Breast epithelium (tissue), 4 donors: ENCODE data around the gene CFAP97D1. TPM values are rescaled to one million over a fixed set of nuclear protein-coding genes. Genes with fewer than 3 reads are reported as not detected.

Experiments used
- DNase-seq, 2 donors: peaks; one replicate each; pipeline ENCODE4 v3.0.0-alpha.2; 2019; ENCODE audit warnings: low spot score in 2 of 2
- H3K27ac ChIP-seq, 2 donors: fragments of 200-600 bp; sonication (generic) in 1 of 2; one replicate each; pipeline ENCODE4 v1.5.1; 2016 to 2019; ENCODE audit warnings: mild to moderate bottlenecking in 1 of 2
- H3K27me3 ChIP-seq, 2 donors: fragments of 200-600 bp; sonication (generic) in 1 of 2; one replicate each; pipeline versions ENCODE4 v1.5.1 to v1.6.0; 2017 to 2019; ENCODE audit warnings: control low read depth in 1 of 2, mild to moderate bottlenecking in 1 of 2
- H3K36me3 ChIP-seq: fragments of 200-600 bp; one replicate; pipeline ENCODE4 v1.5.1; 2019
- H3K4me1 ChIP-seq, 2 donors: fragments of 200-600 bp; sonication (generic); one replicate each; pipeline ENCODE4 v1.5.1; 2016 to 2019; ENCODE audit warnings: control low read depth in 1 of 2
- H3K4me3 ChIP-seq, 3 donors: fragments of 200-600 bp; sonication (generic); 1 replicate in 2 of 3; 2 replicates in 1 of 3; pipeline ENCODE4 v1.5.1; 2016 to 2019; ENCODE audit warnings: mild to moderate bottlenecking in 3 of 3, moderate library complexity in 2 of 3
- H3K9me3 ChIP-seq, 2 donors: fragments of 200-600 bp; sonication (generic) in 1 of 2; one replicate each; pipeline ENCODE4 v1.5.1; 2016 to 2019; ENCODE audit warnings: control low read depth in 1 of 2
- CTCF ChIP-seq, 3 donors: fragments of 450-650 bp; IDR thresholded peaks; one replicate each; pipeline ENCODE4 v1.5.1; 2016 to 2017; ENCODE audit warnings: antibody characterized with exemption in 3 of 3, mild to moderate bottlenecking in 3 of 3, moderate library complexity in 3 of 3
- POLR2A ChIP-seq: fragments of 450-650 bp; IDR thresholded peaks from one replicate; pipeline ENCODE4 v1.6.1; 2016; ENCODE audit warnings: antibody characterized with exemption, mild to moderate bottlenecking, moderate library complexity
- POLR2AphosphoS5 ChIP-seq, 3 donors: sonication (generic); formaldehyde crosslinking; IDR thresholded peaks; one replicate each; pipeline ENCODE4 v1.6.1; 2017; ENCODE audit warnings: antibody characterized with exemption in 3 of 3
- intact Hi-C: fragments of 100-400 bp; cut with DNase I; formaldehyde crosslinking; loops from one replicate; pipeline ENCODE4 v1.15.1; 2023; ENCODE audit warnings: low total_unique reads
- total RNA-seq, 3 donors: library from RNA; depleted of rRNA; stranded (reverse); fragments of >200 nt; gene quantifications; one replicate each; pipeline ENCODE4 v1.1.0, GENCODE V29; 2016

The CFAP97D1 gene
- total RNA-seq, 3 donors from 2014 or later = 0.16 TPM; not detected in 2

- intact Hi-C loops = no loop called here
- H3K4me1 ChIP-seq = no peaks in the 10 kb centered on the region
- DNase-seq = no peak
- no peak overlapping the region for H3K27ac ChIP-seq
- H3K27me3 ChIP-seq = no peaks in the 10 kb centered on the region
- H3K36me3 ChIP-seq = peaks cover 9% of the 10 kb centered on the region
- H3K4me3 ChIP-seq = no peak overlapping the region
- TF ChIP-seq POLR2A = no peak
- no peak for TF ChIP-seq CTCF (IDR thresholded peaks at IDR 0.05)
- no peak for TF ChIP-seq POLR2AphosphoS5 (IDR thresholded peaks at IDR 0.05)
- no peaks in the 10 kb centered on the region for H3K9me3 ChIP-seq
These were observed 13.1 kb upstream of the CFAP97D1 start for GRCh38 chr17:43767053-43767712.

- no peaks in the 10 kb centered on the region for H3K4me1 ChIP-seq
- no peak overlapping the region for H3K27ac ChIP-seq
- H3K9me3 ChIP-seq = no peaks in the 10 kb centered on the region
- TF ChIP-seq CTCF (IDR thresholded peaks at IDR 0.05) = no peak
- no peak for TF ChIP-seq POLR2A
- TF ChIP-seq POLR2AphosphoS5 (IDR thresholded peaks at IDR 0.05) = no peak
- H3K36me3 ChIP-seq = peaks cover 9% of the 10 kb centered on the region
- no peak overlapping the region for H3K4me3 ChIP-seq
- H3K27me3 ChIP-seq = no peaks in the 10 kb centered on the region
- no peak for DNase-seq
- intact Hi-C loops = no loop called here
These were observed 12.5 kb upstream of the CFAP97D1 start for GRCh38 chr17:43767713-43768059.

- Histone ChIP-seq H3K4me1 (no peaks in the 10 kb centered on the region), H3K36me3 (peaks cover 12% of the 10 kb centered on the region), H3K9me3 (no peaks in the 10 kb centered on the region), H3K4me3 (no peak overlapping the region), H3K27ac (no peak overlapping the region), H3K27me3 (no peaks in the 10 kb centered on the region)
- DNase-seq = peak in 1 of 2 donors; percentile 45
- intact Hi-C loops = no loop called here
- TF ChIP-seq POLR2AphosphoS5 (IDR thresholded peaks at IDR 0.05) = peak in 2 of 3 donors; percentile 38 to 42
- no peak for TF ChIP-seq CTCF (IDR thresholded peaks at IDR 0.05)
- TF ChIP-seq POLR2A = no peak
These were observed 11.9 kb upstream of the CFAP97D1 start for GRCh38 chr17:43768382-43768781.

- no peak for DNase-seq
- H3K27me3 ChIP-seq = no peaks in the 10 kb centered on the region
- H3K27ac ChIP-seq = peak overlapping the region in 1 of 2 donors; percentile 32
- no peaks in the 10 kb centered on the region for H3K4me1 ChIP-seq
- intact Hi-C loops = no loop called here
- H3K36me3 ChIP-seq = peaks cover 14% of the 10 kb centered on the region
- TF ChIP-seq POLR2A (no peak), CTCF (IDR thresholded peaks at IDR 0.05) (no peak), POLR2AphosphoS5 (IDR thresholded peaks at IDR 0.05) (no peak)
- H3K4me3 ChIP-seq = no peak overlapping the region
- no peaks in the 10 kb centered on the region for H3K9me3 ChIP-seq
These were observed 11.3 kb upstream of the CFAP97D1 start for GRCh38 chr17:43768943-43769342.

- no peaks in the 10 kb centered on the region for H3K27me3 ChIP-seq
- peaks cover 18% of the 10 kb centered on the region for H3K36me3 ChIP-seq
- no peaks in the 10 kb centered on the region for H3K9me3 ChIP-seq
- H3K4me3 ChIP-seq = no peak overlapping the region
- intact Hi-C loops = no loop called here
- TF ChIP-seq CTCF (IDR thresholded peaks at IDR 0.05) (no peak), POLR2A (no peak), POLR2AphosphoS5 (IDR thresholded peaks at IDR 0.05) (no peak)
- H3K4me1 ChIP-seq = no peaks in the 10 kb centered on the region
- no peak for DNase-seq
- peak overlapping the region in 1 of 2 donors; percentile 32 for H3K27ac ChIP-seq
These were observed 10.8 kb upstream of the CFAP97D1 start for GRCh38 chr17:43769426-43769825.
